GM18951 (cell line): ENCODE measurements around the gene CHMP6.

Experiments
- POLR2A ChIP-seq: IDR thresholded peaks from 4 replicates; pipeline ENCODE4 v1.6.1; 2011; ENCODE audit warnings: mild to moderate bottlenecking; ENCODE audit not compliant: insufficient read length, insufficient read depth; ENCODE audit errors: extremely low read depth
- in situ Hi-C: fragments of 300-500 bp; cut with MboI; formaldehyde crosslinking; loops from one replicate; pipeline ENCODE4 v1.12.0; 2022; ENCODE audit warnings: low sequenced_read_pairs, mixed read lengths, inconsistent platforms; ENCODE audit not compliant: unreplicated experiment

CHMP6 gene

GRCh38 chr17:80961541-80962330 lies 29.9 kb upstream of the CHMP6 start:
- in situ Hi-C loops = no loop called here
- TF ChIP-seq POLR2A = no peak

- no peak for TF ChIP-seq POLR2A
- in situ Hi-C loops = no loop called here
These were observed 29.0 kb upstream of the CHMP6 start for GRCh38 chr17:80962356-80963329.

DNA sequence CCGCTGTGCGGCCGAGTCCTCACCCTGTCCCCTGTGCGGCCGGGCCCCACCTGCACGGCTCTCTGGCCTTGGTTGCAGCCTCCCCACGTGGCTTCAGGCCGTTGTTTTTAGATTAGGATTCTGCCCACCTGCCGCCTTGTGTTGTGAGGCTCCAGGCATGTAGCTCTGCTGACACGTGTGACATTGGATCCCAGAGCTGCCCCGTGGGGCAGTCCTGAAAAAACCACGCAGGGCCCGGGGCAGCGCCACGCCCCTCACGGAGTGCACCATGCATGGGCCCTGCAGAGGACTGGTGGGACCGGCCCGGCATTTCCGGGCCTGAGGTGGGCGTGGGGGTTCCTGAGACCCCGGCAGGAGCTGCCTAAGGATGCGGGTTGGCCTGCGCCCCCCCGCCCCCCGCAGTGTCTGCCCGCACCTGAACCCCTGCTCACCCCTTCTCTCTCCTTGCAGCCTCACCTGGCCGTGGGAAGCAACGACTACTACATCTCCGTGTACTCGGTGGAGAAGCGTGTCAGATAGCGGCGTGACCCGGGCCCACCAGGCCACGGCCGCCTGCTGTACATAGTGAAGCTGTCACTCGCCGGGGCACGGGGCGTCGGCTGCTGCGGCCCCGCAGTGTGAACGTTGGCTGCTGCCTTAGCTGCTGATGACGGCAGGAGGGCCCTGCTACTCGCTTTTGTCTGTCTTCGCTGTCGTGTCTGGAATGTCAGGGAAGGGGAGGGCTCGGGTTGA lies 27.7 kb upstream of the CHMP6 start:
- in situ Hi-C loops = no loop called here
- TF ChIP-seq POLR2A = no peak

- in situ Hi-C loops = no loop called here
- TF ChIP-seq POLR2A = no peak
These were observed 27.1 kb upstream of the CHMP6 start for GRCh38 chr17:80964544-80964856.

DNA sequence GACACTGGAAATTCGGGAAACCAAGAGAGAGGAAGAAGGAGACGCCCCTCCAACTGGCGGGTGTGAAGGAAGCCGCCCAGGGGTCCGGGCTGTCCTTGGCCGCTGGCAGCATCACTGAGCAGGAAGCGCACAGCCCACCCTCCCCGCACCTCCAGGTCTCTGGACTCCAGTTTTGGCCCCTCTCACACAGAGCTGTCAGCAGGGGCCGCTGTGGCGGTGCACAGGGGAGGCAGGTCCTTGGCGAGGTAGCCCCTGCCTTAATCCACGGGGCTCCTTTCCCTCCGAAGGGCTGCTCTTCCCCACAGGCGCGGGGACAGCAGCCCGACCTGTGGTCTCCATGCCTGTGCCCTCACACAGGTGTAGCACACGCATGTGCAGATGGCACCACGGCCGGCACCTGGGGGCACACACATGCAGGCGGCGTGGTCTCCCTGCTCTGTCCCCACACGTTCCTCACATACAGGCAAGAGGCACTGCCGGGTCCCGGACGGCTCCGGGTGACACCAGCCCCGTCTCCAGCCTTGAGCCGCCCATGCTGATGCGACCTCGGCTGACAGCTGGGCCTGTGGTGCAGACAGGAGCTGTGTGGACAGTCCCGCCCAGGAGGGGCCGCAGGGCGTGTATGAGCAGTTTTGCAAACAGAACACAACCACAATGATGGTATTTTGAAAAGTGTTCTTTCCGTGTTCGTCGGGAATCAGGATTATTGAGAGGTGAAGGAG lies 26.6 kb upstream of the CHMP6 start:
- in situ Hi-C loops = no loop called here
- TF ChIP-seq POLR2A = no peak

DNA sequence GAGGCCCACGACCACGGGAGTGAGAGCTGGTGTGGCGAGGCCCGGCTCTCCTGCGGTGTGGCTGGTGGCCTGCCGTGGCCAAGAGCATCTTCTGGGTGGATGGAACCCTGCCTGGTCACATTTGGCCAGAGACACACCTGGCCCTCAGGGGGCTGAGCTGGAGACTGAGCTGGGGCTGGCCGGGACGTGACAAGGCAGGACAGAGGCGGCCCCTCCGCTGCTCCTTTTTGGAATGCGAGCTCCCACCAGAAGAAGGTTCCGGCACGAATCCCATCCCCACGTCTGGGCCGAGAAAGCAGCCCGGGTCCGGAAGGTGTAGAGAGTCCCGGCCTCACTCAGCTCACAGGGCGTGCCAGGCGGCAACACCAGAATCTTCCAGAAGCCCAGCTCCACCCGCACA lies 26.0 kb upstream of the CHMP6 start:
- TF ChIP-seq POLR2A = no peak
- in situ Hi-C loops = no loop called here

DNA sequence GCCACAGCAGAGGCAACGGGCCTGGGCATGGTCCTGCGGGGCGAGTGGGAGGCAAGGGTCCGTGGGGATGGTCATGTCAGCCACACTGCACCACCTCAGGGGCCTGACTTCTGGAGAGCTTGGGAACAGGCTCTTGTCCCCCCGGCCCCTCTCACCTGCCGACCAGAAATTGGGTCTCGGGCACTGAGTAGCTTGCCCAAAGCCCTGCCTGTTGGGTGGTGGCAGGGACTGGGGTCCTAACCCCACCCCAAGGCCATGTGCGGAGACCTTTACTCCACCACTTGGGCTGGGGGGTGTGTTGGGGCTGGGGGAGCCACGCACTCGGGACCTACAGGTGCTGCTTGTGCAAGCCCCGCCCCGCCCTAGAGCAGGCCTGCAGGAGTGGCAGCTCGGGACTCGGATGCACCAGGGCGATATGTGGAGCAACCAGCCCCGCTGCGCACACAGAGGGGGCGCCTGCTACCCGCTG lies 24.2 kb upstream of the CHMP6 start:
- TF ChIP-seq POLR2A = no peak
- in situ Hi-C loops = no loop called here

DNA sequence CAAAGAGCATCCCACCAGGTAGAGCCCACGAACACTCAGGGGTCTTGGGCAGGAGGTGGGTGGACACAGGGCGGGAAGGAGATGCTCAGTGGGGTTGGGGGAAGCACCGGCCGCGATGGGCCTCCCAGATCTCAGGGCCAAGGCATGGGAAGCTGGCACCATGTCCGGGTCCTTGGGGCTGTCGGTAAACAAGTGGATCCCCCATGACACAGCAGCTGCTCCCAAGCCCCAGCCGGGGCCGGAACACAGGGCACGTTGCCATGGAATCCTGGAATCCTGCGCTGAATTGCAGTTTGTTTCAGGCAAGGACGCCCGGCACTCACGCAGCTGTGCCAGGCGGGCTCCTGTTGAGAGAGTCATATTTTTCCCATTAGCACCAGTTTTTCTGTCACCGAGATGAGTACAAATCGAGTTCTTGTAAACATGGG lies 23.0 kb upstream of the CHMP6 start:
- in situ Hi-C loops = no loop called here
- no peak for TF ChIP-seq POLR2A

- in situ Hi-C loops = no loop called here
These were observed 22.5 kb upstream of the CHMP6 start for GRCh38 chr17:80969030-80969673.

GRCh38 chr17:80969674-80970043 lies 22.0 kb upstream of the CHMP6 start:
- in situ Hi-C loops = loop anchor here (5.0 kb wide), 1 partner anchor 537 kb away; no protein-coding TSS in a partner anchor
- no peak for TF ChIP-seq POLR2A

More at GRCh38 chr17:80969030-80969673, 22.5 kb upstream of the CHMP6 start:
- no peak for TF ChIP-seq POLR2A

DNA sequence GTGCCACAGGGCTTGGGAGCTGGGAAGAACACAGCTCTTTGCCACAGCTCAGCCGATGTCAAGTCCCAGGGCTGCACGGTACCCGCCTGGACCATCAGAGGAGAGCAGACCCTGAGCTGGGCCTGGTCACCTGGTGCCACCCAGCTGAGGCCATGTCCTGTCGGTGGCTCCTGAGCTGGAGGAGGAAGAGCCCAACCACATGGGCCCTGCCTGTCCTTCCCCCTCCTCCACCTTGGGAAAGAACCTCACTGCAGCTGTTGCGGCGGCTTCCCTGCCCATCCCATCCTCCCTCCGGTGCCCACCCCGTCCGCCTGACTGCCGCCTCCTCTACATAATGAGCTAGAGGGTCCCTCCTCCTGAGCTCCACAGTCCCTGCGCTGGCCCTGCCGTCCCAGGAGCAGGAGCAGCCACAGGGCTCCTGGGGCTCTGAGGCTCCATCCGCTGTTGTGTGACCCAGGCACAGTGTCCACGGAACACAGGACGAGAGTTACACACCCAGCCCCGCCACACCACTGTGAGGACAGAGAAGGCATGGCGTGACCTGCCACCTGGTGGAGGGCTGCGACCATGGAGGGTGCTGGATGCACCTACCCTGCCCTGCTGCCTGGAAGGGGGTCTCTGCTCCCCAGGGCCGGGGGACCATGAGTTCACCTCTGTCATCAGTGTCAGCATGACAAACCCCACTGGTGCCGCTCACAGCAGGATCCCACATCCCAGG lies 21.4 kb upstream of the CHMP6 start:
- in situ Hi-C loops = loop anchor here (5.0 kb wide), 1 partner anchor 538 kb away; no protein-coding TSS in a partner anchor
- TF ChIP-seq POLR2A = no peak
